ENCODE data around the gene CHST15.
"Not testable (repeated sequence)": the region's sequence is repeated elsewhere in the genome, so short reads cannot be mapped to it uniquely, and the experiment has no call there.

Gene CHST15

DNA sequence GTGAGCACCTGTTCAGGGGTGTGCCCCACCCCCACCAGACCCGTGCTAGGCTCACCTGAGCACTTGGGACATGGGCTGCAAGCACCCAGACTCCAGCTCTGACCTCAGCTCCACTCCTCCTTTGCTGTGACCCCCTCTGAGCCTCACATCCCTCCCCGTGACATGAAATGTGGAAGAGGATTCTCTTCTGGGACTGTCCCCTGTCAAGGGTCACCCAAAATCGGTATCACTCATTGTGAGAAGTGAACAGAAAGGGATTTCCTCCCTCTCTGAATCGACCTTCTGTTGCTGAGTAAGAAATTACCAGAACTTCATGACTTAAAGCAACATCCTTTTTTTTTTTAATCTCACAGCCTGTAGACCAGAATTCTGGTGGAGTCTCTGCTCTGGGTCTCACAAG is 6.2 kb upstream of the CHST15 start:
- no peak for DNase-seq (ENCODE audit: low read depth in 1 of 2, low spot score in 1 of 2)

- no peak for DNase-seq (ENCODE audit: low read depth in 1 of 2, low spot score in 1 of 2)
Measured at GRCh38 chr10:124098575-124098974, 5.2 kb upstream of the CHST15 start.

- DNase-seq (ENCODE audit: low read depth in 1 of 2, low spot score in 1 of 2) = no peak
Measured at GRCh38 chr10:124097883-124098282, 4.5 kb upstream of the CHST15 start.

DNA sequence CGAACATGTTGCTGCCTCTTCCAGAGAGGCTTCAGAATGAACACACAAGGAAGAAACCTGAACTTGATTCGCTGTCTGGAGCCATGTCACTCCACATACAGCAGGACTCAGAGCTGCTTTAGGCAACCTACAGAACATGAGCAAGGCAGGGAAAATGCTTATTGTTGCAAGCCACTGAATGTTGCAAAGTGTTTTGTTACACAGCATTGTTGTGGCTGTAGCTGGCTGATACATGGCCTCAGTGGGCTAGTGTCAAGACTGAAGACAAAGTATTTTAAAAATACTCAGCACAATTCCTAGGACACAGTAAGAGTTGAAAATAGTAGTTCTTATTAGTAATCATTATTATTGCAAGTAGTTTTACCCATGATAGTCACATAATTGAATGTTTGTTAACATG is 3.1 kb upstream of the CHST15 start:
- DNase-seq (ENCODE audit: low read depth in 1 of 2, low spot score in 1 of 2) = no peak

DNA sequence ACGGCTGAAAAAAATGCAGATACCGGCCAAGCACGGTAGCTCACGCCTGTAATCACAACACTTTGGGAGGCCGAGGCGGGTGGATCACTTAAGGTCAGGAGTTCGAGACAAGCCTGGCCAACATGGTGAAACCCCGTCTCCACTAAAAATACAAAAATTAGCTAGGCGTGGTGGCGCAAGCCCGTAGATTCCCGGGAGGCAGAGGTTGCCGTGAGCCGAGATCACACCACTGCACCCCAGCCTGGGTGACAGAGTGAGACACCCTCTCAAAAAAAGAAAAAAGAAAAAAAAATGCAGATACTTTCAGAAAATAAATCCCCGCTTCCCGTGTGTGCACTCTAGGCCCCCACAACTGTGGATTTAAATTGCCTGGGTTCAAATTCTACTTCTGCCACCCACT is 2.4 kb upstream of the CHST15 start:
- not testable (repeated sequence) for DNase-seq (ENCODE audit: low read depth in 1 of 2, low spot score in 1 of 2)

DNA sequence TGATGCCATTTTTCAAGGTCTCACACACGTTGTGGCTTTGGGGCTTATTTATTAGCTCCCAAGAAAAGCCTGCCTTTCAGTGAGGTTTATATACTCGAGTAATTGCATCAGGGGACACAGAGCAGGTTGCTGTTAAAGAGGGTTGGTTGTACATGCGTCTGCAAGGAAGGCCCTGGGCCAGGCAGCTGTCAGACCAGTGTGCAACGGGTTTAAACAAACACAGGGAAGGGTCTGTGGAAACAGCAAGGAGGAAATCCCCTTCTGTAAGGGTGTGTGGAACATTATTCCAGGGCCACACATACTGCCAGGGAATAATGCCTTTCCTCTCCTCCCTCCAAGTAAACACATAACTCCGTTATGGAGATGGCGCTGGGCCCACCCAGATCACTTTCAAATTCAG is 1.7 kb upstream of the CHST15 start:
- DNase-seq (ENCODE audit: low read depth in 1 of 2, low spot score in 1 of 2) = no peak

- no peak for DNase-seq (ENCODE audit: low read depth in 1 of 2, low spot score in 1 of 2)
Measured at GRCh38 chr10:124094419-124094785, 1.0 kb upstream of the CHST15 start.

- not testable (repeated sequence) for DNase-seq (ENCODE audit: low read depth in 1 of 2, low spot score in 1 of 2)
Measured at GRCh38 chr10:124093774-124094418, 498 bp upstream of the CHST15 start.

DNA sequence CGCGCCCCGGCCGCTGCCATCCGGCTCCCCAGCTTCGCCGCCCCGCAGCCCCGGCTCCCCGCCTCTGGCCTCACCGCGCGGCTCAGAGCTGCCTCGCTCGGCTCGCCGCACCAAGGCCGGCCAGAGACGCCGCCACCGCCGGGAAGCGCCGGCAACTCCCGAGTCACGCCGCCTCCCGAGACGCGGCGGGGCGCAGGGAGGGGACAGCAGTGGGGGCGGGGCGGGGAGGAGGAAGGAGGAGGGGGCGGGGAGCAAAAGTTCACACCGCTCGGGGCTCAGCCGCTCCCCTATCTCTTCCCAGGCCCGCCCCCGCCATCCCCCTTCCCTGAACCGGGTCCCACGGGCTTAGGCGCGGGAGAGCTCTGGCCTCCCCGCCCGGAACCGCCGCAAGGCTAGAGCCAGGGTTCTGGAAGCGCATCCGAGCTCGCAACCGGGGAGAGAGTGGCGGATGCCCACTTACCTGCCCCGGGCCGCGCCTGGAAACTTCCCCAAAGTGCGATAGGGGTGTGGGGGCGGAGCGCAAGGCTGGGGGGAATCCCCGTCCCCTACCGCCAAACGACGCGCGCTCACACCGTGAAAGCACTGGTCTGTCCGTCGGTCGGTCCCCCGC is 1.0 kb downstream of the CHST15 start:
- DNase-seq (ENCODE audit: low read depth in 1 of 2, low spot score in 1 of 2) = no peak

GRCh38 chr10:124091646-124092249 is 1.6 kb downstream of the CHST15 start:
- DNase-seq (ENCODE audit: low read depth in 1 of 2, low spot score in 1 of 2) = no peak

DNA sequence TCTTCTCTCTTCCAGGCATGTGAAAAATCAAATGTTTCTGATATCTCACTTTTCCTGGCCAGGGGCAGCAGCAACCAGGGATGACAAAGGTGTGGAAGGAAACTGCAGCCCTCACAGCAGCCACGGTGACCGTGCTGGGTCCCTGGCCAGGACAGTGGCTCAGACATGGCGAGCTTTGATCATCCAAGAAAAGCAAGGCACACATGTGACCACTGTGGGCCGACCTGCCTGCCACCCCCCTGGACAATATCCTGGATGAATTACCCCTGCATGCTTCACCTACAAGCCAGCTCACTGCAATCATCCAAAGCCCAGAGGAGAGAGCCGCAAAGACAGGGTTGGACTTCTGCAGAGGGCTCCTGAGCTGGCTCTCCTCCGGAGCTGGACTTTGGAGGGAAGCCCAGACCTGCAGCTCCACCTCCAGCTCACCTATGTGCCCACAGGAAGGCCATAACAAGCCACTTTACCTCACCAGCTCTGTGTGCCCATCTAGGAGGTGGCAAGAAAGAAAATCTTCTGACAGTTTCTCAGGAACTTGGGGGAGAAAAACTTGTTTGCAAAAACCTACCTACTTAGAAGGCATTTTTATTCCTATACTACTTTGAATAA is 2.7 kb downstream of the CHST15 start:
- DNase-seq (ENCODE audit: low read depth in 1 of 2, low spot score in 1 of 2) = no peak

DNA sequence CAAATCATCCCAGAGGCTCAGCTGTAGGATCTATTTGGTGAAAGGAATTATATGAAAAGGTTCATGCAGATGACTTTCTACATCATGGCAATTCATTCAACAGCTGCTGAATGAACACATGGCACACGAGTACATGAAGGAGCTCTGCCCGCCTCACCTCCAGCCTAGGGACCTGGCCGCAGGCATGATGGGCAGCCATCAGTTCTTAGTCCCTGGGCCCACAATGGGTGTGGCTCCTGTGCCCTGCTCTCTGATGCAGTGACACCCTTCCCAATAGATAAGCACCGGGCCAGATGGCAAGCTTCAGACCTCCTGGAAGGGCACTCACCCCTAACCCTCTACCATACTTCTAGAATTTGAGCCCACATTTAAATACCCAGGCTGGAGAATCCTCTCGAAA is 3.5 kb downstream of the CHST15 start:
- DNase-seq (ENCODE audit: low read depth in 1 of 2, low spot score in 1 of 2) = no peak

DNA sequence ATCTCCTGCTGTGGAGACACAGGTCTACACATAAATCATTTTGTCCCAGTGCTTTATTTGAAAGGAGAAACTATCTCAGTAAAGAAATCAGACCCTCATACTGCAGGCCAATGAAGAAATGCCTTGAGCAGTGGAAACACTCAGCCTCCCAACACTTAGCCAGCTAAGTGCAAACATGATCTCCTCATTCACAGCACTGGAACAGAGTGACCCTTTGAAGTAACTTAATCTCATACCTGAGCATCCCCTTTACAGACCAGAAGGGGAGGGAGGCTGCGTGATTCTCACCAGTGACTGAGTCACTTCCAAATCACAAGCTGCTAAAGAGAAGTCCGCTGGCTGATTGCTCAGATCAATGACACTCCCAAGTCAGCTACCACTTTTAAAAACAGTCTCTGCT is 4.5 kb downstream of the CHST15 start:
- DNase-seq (ENCODE audit: low read depth in 1 of 2, low spot score in 1 of 2) = no peak

DNA sequence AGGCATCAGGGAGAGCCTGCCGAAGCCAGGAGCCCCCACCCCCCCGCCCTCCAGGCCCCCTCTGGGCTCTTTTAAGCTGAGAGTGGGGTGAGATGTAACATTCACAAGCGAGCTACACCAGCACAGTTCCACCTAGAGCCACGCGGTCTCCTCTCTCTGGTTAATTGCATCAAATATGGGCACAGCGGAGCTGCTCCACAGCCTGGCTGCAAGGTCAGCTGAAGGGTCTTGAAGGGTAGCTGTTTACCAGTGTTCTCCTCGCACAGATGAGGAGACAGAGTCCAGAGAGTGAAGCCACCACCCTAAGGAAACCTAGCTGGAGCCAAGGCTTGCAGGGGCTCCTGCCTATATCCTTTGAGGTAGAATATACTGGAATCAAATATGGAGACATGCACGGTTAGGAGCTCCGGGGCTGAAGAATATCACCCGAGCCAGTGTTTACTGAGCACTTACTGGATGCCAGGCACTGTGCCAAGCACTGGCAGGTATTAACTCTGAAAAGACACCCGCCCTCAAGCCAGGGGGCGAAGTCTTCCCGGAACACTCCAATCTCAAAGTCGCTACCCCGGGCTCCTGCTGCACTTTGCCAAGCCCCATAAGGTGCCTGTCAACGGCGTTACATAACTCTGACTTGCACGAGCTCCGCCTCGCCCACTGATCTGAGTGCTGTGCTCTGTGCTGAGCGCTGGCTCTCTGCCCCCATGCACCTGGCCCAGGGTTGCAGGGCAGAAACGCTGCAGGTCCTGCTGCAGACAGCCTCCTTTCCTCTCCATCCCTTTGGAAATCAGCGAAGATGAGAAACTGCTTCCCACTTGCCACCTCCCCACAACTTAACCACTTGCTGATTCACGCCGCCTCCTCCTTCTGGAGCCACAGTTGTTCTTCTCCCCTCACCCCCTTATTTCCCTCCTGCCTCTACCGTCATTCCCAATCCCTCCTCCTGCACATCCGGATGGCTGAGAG is 5.4 kb downstream of the CHST15 start:
- no peak for DNase-seq (ENCODE audit: low read depth in 1 of 2, low spot score in 1 of 2)

DNA sequence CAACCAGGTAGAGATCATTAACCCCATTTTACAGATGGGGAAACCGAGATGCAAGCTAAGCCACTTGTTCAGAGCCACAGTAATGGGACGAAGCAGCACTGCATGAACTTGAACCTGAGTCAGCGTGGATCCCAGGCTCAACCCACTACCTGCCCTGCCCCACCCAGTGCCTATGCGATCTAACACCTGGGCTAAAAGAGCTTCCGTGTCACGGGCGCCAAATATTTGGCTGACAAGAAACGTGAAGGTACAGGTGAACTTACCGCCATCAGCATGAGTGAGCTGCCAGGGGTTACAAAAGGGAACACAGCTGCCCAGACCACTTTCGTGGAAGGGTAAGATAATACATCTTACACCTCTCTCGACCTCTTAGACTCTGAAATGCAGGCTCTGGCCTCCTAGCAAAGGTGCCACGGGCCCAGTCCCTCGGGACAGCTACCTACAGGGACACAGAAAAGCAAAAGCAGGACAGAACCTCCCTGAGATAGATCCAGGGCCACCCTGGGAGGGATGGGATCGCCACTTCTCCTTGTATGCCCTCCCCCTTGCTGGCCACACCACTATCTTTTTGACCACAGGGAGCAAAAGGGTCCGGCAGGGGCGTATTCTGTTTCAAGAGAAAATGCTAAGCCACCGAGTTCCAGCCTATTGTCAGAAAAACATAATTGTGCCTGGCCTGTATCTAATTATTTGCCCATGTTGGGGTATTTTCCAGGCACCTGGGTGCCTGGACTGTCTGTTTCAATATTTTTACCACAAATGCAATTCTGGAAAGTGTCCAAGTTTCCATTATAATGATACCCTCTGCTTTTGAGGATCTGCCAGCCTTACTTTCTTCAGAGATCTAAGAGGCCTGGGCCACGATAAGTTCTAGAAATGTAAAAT is 6.4 kb downstream of the CHST15 start:
- no peak for DNase-seq (ENCODE audit: low read depth in 1 of 2, low spot score in 1 of 2)

- no peak for DNase-seq (ENCODE audit: low read depth in 1 of 2, low spot score in 1 of 2)
Measured at GRCh38 chr10:124086097-124086710, 7.2 kb downstream of the CHST15 start.

DNA sequence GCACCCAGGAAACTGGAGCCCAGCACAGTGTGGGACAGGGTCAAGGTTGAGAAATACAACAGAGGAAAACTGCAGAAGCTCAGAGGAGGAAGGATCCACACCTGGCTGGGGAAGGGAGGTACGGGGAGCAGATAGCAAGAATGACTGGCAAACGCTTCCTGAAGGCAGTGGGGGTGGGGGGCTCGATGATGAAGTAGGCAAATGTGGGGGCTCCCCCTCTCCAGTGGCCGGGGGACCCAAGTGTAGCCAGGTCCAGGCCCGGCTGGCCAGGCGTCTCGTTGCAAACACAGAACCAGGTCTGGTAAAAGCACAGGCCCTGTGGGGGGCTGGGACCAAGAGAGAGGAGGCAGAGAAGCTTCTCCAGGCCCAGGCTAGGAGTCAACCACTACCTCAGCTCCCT is 7.7 kb downstream of the CHST15 start:
- DNase-seq (ENCODE audit: low read depth in 1 of 2, low spot score in 1 of 2) = no peak

DNA sequence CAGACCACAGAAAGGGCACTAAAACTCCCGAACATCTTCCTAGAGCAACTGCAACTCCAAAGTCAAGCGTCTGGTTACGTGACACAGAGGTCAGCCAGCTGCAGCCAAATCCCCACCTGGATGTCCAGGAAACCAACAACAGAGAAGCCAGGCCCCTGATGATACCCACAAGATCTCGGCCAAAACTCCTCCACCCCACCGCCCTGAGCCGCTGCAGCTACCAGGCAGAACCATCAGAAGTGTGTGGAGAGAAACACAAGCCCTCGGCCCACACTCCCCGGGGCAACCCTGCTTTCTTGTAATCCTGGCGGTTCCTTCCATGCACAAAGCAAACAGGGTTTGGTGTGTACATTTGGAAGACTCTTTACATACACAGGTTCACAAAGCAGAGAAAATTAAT is 8.7 kb downstream of the CHST15 start:
- DNase-seq (ENCODE audit: low read depth in 1 of 2, low spot score in 1 of 2) = no peak

GRCh38 chr10:124083740-124084397 is 9.5 kb downstream of the CHST15 start:
- DNase-seq (ENCODE audit: low read depth in 1 of 2, low spot score in 1 of 2) = no peak
